DND-41 (cell line): Measurements from ENCODE around the gene RASGRP2.

ENCODE experiments used
- ATAC-seq: fragments of 200-7000 bp; cut with Tn5 transposase; 3 replicates; pipeline ENCODE4 v1.9.1; 2021; ENCODE audit warnings: low read depth; ENCODE audit not compliant: insufficient read depth
- DNase-seq: peaks from one replicate; pipeline ENCODE4 v3.0.0-alpha.2; 2020
- H2AFZ ChIP-seq: 2 replicates; pipeline ENCODE4 v1.6.0; 2012; ENCODE audit warnings: low read depth, low read length
- H3K27ac ChIP-seq: 2 replicates; pipeline ENCODE4 v1.5.1; 2012; ENCODE audit warnings: low read length, inconsistent platforms
- H3K27me3 ChIP-seq: fragments of 200-600 bp; sonication (generic); 2 replicates; pipeline ENCODE4 v1.6.0; 2012; ENCODE audit warnings: low read length, mild to moderate bottlenecking, inconsistent platforms; ENCODE audit not compliant: insufficient read depth, poor library complexity
- H3K36me3 ChIP-seq: 2 replicates; pipeline ENCODE4 v1.5.1; 2012; ENCODE audit warnings: low read length, inconsistent platforms; ENCODE audit not compliant: insufficient read depth
- H3K4me1 ChIP-seq: 2 replicates; pipeline ENCODE4 v1.5.1; 2012; ENCODE audit warnings: mild to moderate bottlenecking, low read length; ENCODE audit not compliant: insufficient read depth
- H3K4me2 ChIP-seq: 2 replicates; pipeline ENCODE4 v1.6.0; 2012; ENCODE audit warnings: mild to moderate bottlenecking, moderate library complexity, low read length, inconsistent platforms; ENCODE audit not compliant: insufficient read depth
- H3K4me3 ChIP-seq, 2 experiments: fragments of 200-600 bp in 1 of 2; shearing (Covaris generic) in 1 of 2; 2 replicates each; pipeline ENCODE4 v1.5.1; 2012 to 2016; ENCODE audit warnings: inconsistent platforms in 2 of 2, low read length in 2 of 2, mild to moderate bottlenecking in 2 of 2, low read depth in 1 of 2, moderate library complexity in 1 of 2
- H3K79me2 ChIP-seq: 2 replicates; pipeline ENCODE4 v1.6.0; 2012; ENCODE audit warnings: low read length, inconsistent platforms; ENCODE audit not compliant: insufficient read depth
- H3K9ac ChIP-seq: 2 replicates; pipeline ENCODE4 v1.6.0; 2012; ENCODE audit warnings: low read depth, mild to moderate bottlenecking, inconsistent platforms, low read length, moderate library complexity
- H3K9me3 ChIP-seq: 2 replicates; pipeline ENCODE4 v1.5.1; 2012; ENCODE audit warnings: low read length, moderate library complexity, mild to moderate bottlenecking, inconsistent platforms; ENCODE audit not compliant: insufficient read depth, severe bottlenecking
- H4K20me1 ChIP-seq: 2 replicates; pipeline ENCODE4 v1.6.0; 2012; ENCODE audit warnings: low read length; ENCODE audit not compliant: insufficient read depth
- CTCF ChIP-seq: IDR thresholded peaks from 2 replicates; pipeline ENCODE4 v1.5.1; 2012; ENCODE audit warnings: borderline replicate concordance, low read length, moderate library complexity, mild to moderate bottlenecking; ENCODE audit not compliant: poor library complexity, severe bottlenecking; ENCODE audit errors: extremely low read depth
- EZH2 ChIP-seq: IDR thresholded peaks from 3 replicates; pipeline ENCODE4 v1.6.1; 2012; ENCODE audit warnings: borderline replicate concordance, low read depth, mild to moderate bottlenecking, moderate library complexity, low read length, inconsistent platforms; ENCODE audit not compliant: severe bottlenecking

Gene RASGRP2

DNA sequence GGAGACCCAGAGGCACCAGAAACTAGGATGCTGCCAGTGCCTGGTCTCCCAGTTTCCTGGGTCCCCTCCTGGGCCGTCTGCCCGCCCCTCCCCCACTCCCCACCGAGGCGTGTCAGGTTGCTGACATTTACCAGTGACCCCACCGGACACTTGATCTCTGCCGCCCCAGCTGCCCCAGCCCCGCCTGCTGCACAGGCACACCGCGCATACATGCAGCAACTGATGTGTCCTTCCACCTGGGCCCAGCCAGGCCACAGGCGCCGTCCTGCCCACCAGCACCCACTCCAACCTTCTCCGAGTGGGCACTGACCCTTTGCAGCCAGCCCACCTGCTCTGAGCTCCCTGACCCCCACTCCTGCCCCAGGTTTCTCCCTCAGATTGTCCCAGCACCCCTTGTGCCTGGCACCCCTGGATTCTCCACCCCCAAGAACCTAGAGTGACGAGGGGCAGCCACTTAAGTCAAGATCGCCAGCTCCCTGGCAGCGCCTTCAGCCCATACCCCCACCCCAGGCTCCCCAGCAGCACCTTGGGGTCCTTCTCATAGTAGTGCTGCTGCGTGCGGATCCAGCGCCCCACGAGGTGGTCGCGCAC lies 15.3 kb upstream of the RASGRP2 start:
- Histone ChIP-seq H3K9me3 (no peaks in the 10 kb centered on the region), H3K27me3 (no peaks in the 10 kb centered on the region), H3K4me2 (no peak overlapping the region), H3K9ac (no peak overlapping the region), H3K27ac (no peak overlapping the region), H3K79me2 (peaks cover 8% of the 10 kb centered on the region; the same call in 1 of the 2 replicates), H3K4me1 (peaks cover 10% of the 10 kb centered on the region), H4K20me1 (peaks cover 31% of the 10 kb centered on the region), H3K36me3 (peaks cover 22% of the 10 kb centered on the region), H3K4me3 (no peak overlapping the region), H2AFZ (no peak overlapping the region)
- TF ChIP-seq EZH2: no peak
- TF ChIP-seq CTCF: no peak
- DNase-seq: no peak
- no peak for ATAC-seq

- Histone ChIP-seq H4K20me1 (peaks cover 24% of the 10 kb centered on the region), H3K27ac (no peak overlapping the region), H3K4me1 (peaks cover 3% of the 10 kb centered on the region), H3K4me2 (no peak overlapping the region), H3K4me3 (no peak overlapping the region), H2AFZ (no peak overlapping the region), H3K27me3 (no peaks in the 10 kb centered on the region), H3K79me2 (0 out of 2 replicates have a peak, but pooled peaks cover under 1% of the 10 kb centered on the region), H3K9ac (no peak overlapping the region), H3K9me3 (no peaks in the 10 kb centered on the region), H3K36me3 (peaks cover 14% of the 10 kb centered on the region)
- ATAC-seq (no peak), DNase-seq (no peak)
- no peak for TF ChIP-seq CTCF
- TF ChIP-seq EZH2: no peak
Observed at GRCh38 chr11:64758330-64759079, 14.6 kb upstream of the RASGRP2 start.

GRCh38 chr11:64757549-64758329 lies 13.8 kb upstream of the RASGRP2 start:
- ATAC-seq: no peak
- no peak for DNase-seq
- TF ChIP-seq EZH2 (no peak), CTCF (no peak)
- Histone ChIP-seq H3K9me3 (no peaks in the 10 kb centered on the region), H2AFZ (no peak overlapping the region), H3K9ac (no peak overlapping the region), H3K36me3 (peaks cover 7% of the 10 kb centered on the region), H3K79me2 (no peaks in the 10 kb centered on the region), H3K4me2 (no peak overlapping the region), H4K20me1 (peaks cover 16% of the 10 kb centered on the region), H3K27me3 (no peaks in the 10 kb centered on the region), H3K4me3 (no peak overlapping the region), H3K27ac (no peak overlapping the region), H3K4me1 (no peaks in the 10 kb centered on the region)
